Right lobe of liver (tissue), 4 donors: ENCODE measurements around the gene OPRM1.

Source experiments
- POLR2A ChIP-seq: fragments of 450-650 bp; IDR thresholded peaks from one replicate; pipeline ENCODE4 v1.6.1; 2017; ENCODE audit warnings: antibody characterized with exemption, mild to moderate bottlenecking
- TF ChIP-seq, protein P1 (sequence below), 4 donors: fragments of 200-600 bp in 3 of 4; fragments of 450-650 bp in 1 of 4; IDR thresholded peaks; one replicate each; pipeline versions ENCODE4 v1.5.1 to v1.8.0; 2016 to 2022; ENCODE audit warnings: antibody characterized with exemption in 4 of 4, mild to moderate bottlenecking in 2 of 4
- donor health status: DM: no; HTN: no; CAD: no.
- donor health status: DM: no; HTN: no; CAD: no.
- donor health status: DM: no; HTN: yes; CAD: no.

DNA sequence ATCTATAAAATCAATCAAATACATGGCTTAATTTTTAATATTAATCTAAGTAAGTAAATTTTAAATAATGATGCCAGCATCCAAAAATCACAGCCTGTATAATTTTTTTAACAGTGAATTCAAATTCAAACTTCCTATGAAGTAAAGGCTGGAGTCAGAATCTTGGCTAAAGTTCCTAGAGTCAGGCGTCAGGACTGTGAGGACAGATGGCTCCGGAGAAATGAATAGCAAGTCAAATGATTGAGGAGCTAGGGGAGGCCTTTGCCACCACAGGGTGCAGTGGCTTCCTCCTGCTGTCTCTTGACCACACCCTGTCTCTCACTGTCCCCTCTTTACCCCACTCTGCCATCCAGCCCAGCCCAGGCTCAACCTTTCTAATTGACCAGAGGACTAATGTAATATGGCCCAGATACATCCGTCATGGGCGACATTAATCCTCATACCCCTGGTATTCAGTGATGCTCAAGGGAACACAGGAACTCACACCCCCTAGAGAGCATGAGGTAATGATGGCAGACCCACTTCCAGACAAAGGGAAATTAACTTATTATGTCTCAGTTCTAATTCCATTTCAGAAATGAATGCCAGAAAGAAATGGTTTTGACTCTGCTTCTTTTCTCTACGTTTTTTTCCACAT, 53.4 kb downstream of the OPRM1 start:
- TF ChIP-seq, protein P1, sequence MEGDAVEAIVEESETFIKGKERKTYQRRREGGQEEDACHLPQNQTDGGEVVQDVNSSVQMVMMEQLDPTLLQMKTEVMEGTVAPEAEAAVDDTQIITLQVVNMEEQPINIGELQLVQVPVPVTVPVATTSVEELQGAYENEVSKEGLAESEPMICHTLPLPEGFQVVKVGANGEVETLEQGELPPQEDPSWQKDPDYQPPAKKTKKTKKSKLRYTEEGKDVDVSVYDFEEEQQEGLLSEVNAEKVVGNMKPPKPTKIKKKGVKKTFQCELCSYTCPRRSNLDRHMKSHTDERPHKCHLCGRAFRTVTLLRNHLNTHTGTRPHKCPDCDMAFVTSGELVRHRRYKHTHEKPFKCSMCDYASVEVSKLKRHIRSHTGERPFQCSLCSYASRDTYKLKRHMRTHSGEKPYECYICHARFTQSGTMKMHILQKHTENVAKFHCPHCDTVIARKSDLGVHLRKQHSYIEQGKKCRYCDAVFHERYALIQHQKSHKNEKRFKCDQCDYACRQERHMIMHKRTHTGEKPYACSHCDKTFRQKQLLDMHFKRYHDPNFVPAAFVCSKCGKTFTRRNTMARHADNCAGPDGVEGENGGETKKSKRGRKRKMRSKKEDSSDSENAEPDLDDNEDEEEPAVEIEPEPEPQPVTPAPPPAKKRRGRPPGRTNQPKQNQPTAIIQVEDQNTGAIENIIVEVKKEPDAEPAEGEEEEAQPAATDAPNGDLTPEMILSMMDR (IDR thresholded peaks at IDR 0.05) = no peak
- TF ChIP-seq POLR2A = no peak
